GM19468 (cell line): ENCODE data around the gene CFAP45.

Experiments used
- ATAC-seq: cut with Tn5 transposase; IDR thresholded peaks from one replicate; pipeline ENCODE4 v1.9.1; 2021; ENCODE audit warnings: mild to moderate bottlenecking, moderate library complexity, moderate number of reproducible peaks; ENCODE audit not compliant: unreplicated experiment; ENCODE audit errors: extremely low read depth

The CFAP45 gene

DNA sequence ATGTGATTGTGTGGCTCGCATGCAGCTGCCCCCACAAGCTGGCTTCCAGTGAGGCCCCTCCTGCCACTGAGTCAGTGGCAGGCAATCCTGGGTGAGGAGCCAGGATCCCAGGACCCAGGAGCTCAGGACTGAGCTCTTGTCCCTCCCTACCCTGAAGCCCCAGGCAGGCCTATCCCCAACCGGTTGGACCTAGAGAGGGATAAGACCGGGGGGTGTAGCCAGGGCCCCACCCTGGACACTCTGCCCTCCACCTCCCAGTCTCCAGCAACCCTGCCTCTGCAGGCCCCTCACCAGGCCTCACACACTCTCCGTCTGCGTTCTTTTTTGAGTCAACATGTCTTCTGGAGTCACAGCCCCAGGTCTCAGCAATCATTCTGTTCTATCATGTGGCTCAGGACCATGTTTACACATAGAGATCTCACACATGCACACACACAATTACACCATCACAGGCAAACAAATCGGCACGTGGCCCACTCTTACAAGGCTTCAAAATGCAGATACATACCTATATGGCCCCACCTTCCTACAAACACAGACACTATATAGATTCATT lies 40.1 kb downstream of the CFAP45 start:
- no peak for ATAC-seq

DNA sequence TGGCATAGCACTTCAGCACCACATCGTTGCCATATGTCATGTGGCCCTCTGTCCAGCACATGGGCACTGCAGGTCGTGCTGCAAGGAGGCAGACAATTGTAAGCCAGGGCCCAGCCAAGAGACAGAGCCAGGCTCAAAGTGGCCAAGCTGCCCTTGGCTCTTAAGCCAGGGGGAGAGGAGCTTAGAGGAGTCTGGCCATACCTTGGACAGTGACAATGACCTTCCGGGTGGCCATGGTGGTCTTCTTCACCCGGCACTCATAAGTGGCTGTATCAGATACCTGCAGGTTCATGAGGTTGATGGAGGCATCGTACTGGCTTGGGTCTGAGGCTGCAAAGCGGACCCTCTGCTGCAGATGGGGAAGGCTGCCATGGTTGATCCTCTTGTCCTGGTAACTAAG lies 42.1 kb downstream of the CFAP45 start:
- ATAC-seq: no peak

DNA sequence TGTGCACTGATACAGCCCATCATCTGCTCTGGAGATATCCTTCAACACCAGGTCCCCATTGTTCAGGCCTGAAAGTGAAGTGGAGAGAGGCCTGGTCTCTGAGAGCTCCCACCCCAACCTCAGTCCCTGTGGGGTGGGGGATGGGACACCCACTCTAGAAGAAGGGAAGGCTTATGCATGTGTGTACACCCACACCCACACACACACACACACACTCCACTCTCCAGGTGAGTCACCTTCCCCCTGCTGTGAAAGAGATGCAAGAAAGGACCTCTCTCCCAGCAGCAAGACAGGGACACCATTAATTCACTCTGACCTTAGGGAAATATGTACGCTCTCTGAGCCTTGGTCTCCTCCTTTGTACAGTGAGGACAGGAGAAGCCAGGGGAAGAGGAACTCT lies 43.4 kb downstream of the CFAP45 start:
- ATAC-seq: no peak

DNA sequence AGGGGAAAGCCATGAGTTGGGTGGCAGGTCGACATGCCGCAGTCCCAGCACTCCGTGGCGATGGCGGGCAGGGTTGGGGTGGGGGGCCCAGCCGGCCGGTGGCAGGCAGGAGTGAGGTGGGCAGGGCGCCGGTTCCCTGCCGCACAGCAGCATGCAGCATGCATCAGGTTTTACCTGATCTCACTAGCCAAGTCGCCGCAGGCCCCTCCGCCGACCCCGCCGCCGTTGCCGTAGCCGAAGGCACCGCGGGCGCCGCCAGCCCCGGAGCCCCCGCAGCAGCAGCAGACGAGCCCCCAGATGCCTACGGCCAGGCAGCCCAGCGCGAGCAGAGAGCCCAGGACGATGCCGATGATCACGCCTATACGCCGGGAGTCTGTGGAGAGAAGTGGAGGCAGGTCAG lies 44.3 kb downstream of the CFAP45 start:
- ATAC-seq: no peak

DNA sequence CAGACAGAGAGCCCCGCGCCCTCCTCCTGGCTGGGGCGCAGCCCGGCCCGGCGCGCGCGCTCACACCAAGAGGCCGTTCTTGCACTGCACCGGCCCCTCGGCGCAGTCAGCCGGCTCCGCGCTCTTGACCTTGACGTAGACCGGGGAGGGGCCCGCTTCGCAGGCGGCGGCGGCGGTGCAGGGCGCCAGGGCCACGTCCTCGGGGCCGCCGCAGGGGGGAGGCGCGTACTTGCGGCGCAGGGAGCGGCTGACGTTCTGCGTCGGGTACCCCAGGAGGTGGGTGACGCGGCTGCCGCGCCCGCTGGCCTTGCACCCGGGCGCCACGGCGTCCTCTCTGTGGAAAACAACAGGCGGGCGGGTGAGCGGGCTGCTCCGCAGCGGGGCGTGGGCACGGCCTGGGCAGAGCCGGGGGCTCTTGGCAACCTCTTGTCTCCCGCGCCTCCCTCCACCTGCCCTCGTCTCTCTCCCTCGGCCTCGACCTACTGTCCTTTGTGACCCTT lies 45.2 kb downstream of the CFAP45 start:
- ATAC-seq: peak; percentile 88

DNA sequence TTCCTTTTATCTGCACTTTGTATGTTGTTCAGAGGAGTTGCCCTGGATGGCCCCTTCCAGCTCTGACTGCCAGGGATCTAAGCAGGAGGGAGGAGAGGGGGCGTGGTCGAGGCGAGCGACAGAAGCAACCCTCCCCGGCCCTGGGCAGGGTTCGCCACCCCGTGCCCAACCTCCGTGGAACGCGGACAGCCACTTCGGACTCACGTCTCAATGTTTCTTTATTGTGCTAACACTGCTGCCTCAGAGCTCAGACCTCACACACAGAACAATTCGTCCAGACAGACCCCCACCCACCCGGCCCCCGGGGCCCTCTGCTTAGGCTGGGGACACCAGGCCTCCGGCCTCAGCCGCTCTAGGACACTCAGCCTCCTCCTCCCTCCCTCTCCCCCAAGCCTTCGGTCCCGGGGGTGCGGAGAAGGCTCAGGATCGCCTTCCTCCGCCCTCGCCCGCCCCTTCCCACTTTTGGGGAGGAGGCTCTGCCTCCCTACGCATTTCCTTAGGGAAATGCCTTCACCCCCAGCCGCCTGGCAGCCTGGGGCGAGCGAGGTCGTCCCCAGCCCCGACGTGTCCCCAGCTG lies 45.8 kb downstream of the CFAP45 start:
- ATAC-seq: no peak

DNA sequence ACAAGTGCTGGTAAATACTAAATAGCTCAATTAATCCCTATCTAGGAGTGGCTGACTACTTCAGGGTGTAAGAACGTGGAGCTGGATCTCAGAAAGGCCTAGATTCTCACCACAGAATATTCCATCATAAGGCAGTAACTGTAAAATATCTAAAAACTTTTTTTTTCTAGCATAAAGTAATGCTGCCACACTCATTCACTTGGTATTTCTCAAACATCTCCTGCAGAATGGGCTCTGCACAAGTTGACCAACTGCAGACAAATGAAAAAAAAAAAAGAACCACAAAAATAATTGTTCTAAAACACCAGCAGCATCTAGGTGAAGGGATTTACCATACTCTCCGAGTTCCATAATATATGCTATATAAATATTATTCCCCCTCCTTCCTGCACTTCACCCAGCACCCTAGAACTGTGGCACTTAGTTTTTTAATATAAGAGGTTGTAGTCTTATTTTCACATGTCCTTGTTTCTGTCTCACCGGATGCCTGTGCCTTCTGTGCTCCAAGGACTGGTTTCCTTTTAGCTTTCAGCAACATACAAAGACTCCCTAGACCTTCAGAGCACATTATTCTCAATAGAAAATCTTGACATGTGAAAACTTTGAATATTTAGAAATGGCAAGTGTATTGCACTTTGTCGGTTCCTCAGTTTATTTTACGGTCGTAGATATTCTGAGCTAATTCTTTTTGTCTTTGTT lies 46.4 kb downstream of the CFAP45 start:
- ATAC-seq: no peak

DNA sequence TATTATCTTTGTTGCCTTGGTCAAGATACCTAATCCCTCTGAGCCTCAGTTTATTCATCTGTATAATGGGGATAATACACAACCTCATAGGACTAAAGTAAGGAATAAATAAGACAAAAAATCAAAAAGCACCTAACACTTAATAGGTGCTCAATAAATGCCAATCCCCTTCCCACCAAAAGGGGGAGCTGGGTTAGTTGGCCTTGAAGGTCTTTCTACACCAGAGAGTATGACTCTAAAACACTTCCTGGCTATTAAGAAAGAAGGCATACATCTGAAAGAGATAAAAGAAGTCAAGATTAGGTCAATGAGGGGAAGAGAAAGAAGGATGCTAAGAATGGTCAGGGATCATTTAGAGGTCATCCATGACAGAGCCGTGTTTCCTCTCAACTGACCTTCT lies 48.6 kb downstream of the CFAP45 start:
- ATAC-seq: no peak

DNA sequence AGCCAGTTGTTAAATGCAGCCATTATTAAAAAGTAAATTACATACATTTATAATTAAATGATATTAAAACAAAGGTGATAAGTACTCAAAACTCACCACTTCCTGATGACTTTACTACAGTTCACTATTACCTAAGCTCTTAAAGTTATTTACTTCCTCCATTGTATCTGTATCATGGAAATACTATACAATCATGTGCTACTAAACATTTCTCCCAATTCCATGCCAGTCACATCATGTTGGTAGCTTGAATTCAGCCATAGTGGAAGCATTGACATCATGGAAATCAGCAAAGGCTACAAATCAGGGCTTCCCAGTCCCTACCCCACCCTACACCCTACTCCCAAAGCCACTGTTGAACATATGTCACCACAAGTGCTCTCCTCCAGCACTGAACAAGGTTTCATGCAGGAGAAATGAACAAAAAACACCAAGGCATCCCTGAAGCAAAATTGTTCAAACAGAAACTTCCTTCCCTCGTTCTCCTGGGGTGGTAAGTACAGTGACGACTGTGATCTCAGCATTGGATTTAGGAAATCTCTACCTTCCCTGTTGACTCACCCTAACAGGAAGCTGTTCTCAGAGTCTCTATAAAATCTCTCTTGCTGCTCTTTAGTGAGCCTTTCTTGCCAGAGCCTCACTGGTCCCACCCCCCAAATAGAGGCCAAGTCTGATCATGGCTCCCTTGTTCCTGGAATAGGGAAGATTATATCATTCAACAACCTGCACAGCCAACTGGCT lies 50.2 kb downstream of the CFAP45 start:
- no peak for ATAC-seq

DNA sequence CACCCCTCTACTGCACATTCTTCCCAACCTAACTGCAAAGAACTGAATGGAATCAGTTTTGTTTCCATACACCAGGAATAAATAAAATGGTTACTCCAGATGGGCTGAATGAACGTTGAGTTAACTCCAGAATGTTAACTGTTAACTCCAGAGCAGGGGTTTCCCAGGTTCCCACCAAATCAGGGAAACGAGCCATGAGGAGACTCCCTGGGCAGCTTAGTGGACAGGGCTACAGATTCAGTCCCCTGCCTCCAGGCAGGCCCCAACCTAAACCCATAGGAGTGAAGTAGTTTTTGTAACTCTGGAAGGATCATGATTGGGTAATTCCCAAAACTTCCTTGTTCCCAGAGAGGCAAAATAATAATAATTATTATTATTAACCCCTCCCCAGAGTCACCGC lies 51.6 kb downstream of the CFAP45 start:
- ATAC-seq: no peak

DNA sequence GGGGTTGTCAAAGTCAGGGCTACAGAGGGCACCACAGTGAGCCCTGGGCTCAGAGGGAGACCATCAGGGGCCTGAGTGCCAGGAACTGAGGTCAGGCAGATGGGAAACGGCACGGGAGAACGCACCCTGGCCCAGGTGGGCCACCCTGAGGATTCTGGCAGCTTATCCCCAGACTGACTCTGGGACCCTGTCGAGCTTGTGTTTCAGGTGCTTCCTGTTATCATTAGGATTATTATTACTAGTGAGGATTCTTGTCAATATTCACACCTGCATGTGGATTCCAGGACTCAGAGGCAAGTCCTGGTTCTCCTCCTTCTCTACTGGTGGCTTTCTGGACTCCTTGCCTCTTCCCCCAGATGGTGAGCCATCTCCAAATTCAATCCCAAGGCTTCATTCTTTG lies 52.7 kb downstream of the CFAP45 start:
- no peak for ATAC-seq

DNA sequence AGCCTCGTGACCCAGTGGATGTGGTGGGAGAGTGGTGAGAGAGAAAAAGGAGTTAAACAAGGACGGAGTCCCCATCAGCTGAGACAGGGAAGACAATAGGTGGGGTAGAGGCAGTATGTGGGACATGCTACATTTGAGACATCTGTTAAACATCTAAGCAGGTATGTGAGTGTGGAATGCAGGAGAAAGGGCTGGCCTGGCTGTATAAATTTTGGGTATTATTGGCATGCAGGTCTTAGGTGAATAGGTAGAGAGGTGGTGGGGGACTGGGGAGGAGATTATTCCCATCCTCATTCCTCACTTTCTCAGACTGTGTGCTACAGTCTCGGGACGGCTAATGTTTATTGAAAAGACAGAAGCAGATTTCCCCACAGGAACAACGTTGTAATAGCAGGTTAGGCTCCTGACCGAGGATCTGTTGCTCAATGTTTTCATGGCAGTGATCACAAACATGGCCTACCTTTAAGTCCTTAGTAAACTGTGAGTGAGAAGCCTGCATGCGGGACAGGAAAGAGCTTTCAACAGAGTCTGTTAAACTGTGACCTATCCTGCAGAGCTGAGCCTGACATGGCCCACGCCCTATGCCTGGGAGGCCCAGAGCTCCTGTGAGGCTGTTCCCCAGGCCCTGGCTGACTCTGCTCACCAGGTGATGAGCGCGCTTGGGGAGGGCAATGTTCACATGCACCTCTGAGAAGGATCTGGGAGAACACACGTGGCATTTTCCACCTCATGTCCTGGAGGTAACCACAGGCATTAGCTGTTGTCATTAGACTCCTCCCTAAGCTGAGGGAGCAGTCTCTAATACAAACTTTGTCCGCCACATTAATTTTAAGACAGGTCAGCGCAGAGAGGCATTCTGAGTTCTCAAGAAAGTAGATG lies 54.0 kb downstream of the CFAP45 start:
- no peak for ATAC-seq

DNA sequence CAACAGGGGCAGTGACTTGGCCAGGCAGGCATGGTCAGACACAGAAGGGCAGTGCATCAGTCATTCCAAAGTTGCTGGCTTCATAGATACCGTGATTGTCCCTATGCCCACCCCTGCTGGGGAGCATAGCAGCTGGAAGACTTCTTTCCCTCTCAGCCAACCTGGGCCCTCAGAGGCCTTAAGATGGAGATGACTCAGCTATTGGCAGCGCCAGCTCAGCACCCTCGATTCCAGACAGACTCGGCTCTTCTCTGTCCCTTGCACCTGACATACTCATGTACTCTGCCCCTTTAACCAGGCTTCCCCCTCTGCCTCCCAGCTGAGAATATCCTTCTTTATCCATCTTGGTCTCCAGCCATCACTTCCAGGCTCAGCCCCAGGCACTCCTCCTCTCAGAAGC lies 56.5 kb downstream of the CFAP45 start:
- no peak for ATAC-seq

DNA sequence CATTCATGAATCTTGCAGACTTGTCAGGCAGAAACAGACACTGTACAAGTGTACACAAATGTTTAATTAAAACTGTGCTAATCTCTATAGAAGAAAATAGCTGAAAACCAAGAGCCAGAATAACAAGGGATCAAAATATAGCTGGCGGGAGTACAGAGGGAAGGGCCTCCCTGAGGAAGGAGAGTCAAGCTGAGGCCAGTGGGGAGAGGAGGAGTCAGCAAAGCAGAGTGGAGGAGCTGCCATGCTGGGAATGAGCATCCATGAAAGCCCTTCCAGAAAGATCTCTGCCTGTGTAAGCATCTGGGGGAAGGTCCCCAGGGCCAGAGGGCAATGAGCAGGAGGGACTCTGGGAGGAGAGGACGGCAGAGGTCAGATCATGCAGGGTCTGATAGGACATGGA lies 58.2 kb downstream of the CFAP45 start:
- no peak for ATAC-seq

DNA sequence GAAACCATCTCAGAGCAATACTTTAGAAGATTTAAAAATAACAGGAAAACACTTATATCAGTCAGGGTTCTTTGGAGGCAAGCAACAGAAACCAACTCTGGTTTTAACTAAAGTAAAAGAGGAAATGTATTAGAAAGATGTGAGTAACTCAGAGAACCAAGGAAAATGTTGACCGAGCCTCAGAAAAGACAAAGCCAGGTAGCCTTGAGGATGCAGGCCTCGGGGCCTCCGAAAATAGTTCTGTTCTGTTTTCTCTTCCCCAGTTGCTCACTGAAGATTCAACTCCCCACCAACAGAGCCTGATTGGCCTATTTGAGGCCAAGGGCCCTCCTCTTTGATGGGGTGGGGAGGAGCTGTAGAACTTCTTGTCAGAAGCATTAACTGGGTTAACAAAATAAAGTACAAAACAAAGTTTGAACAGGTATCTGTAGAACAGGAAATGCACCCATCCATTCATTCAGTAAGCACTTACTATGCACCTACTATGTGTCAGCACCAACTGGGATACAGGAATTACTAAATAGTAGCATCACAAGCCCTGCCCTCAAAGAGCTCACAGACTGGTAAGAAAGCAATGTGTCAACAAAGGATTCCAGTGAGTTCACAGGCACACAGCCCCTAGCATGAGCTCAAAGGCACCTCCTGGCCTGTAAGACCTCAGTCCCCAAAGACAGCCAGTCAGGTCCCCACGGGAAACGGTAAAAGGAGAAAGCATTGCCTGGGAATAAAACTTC lies 60.7 kb downstream of the CFAP45 start:
- ATAC-seq: peak; percentile 42

DNA sequence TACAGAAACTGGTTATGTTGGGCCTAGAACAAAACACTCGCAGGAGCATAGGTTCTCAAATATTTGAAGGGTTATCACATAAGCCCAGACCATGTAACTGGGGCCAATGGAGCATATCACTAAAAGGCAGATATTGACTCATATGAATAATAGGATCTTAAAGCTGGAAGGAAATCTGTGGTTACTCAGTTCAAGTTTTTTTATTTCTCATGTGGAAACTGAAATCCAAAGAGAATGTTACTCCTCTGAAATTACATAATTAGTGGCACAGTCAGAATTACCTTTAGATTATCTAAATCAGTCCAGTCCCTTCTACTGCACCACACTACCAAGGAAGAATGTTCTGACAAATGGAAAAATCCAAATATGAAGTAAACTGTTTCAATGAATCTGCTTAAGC lies 61.2 kb downstream of the CFAP45 start:
- peak; percentile 38 for ATAC-seq

DNA sequence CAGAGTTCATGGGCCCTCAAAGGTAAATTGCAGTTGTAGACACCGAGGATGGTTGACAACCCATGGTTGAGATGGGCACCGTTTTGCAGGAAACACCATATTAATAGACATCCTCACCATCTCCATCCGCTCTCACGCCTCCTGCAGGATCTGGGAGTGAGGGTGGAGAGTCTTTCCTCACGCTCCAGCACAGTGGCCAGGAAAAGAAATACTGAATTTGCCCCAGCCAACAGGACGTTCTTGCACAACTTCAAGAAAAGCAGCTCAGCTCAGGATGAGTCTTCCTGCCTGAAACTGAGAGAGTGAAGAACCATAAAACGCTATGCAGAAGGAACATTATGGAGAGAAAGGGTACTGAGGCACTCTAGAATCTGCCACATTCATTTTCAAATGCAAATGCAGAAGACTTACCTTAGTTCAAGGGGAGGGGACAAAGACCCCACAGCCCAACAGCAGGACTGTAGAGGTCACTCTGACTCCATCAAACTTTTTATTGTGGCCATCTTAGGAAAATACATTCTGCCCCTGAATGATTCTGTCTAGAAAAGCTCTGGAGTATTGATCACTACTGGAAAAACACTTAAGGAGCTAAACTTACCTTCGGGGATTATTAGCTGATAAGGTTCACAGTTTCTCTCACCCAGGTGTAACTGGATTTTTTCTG lies 64.0 kb downstream of the CFAP45 start:
- ATAC-seq: no peak

DNA sequence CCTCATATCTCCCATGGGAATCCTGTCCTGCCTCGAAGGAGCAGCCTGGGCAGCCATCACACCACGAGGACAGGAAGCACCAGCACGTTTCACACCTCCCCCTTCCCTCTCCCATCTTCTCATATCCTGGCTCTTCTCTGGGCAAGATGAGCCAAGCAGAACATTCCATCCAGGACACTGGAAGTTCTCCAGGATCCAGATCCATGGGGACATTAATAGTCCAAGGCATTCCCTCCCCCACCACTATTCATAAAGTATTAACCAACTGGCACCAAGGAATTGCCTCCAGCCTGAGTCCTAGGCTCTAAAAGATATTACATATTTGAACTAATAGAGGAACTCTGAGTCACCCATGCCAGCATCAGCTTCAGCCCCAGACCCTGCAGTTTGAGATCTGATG lies 64.6 kb downstream of the CFAP45 start:
- no peak for ATAC-seq

DNA sequence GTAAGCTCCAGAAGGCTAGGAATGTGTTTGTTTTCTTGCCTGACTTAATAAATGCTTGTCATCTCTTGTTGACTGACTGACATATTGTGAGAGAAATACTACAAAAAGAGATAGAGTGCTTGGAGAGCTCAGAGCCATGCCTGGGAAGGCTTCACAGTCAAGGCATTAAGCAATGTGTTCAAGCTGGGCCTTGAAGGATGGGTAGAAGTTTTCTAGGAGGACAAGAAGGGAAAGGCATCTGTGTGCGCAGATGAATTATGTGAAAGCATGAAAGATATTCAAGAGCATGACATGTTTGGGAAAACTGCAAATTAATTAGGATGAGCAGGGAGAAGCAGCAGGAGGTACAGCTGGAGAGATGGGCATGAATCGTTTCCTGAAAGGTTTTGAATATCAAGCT lies 67.7 kb downstream of the CFAP45 start:
- no peak for ATAC-seq
